Measurements from ENCODE around the gene EAF2.

EAF2 gene

DNA sequence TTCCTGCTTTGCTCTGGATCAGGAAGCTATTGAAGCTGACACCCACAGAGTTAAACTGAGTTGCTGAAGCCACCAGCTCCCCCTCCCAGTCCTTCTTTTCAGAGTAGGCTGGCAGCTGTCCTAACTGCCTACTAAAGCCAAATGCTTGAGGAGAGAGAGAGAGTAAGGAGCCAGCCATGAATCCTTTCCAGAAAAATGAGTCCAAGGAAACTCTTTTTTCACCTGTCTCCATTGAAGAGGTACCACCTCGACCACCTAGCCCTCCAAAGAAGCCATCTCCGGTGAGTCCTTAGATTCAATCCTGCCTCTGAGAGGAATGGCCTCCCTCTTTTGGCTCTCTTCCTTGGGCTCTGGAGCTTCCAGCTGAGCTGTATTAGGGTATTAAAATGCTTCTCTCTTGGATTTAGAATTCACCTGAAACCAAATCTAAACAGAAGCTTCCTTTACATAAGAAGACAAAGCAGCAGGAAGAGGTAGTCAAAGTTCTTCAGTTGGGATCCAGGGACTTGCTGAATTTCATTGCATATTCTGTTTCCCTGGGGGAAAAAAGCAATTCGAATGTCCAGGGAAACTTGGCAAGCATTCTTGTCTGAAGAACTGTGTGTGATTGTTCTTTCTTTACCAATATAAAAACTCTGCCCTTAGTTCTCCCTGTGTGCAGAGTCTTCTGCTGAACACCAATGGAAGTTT lies 59.4 kb downstream of the EAF2 start, which contains the start of gene SLC15A2:
TSS of gene SLC15A2 (plus strand) at position 101 of the 690 bp plus-strand sequence. CDS start at position 177, 76 bp downstream.
- no peak within 1 kb of the TSS for H3K27ac Mint-ChIP-seq

DNA sequence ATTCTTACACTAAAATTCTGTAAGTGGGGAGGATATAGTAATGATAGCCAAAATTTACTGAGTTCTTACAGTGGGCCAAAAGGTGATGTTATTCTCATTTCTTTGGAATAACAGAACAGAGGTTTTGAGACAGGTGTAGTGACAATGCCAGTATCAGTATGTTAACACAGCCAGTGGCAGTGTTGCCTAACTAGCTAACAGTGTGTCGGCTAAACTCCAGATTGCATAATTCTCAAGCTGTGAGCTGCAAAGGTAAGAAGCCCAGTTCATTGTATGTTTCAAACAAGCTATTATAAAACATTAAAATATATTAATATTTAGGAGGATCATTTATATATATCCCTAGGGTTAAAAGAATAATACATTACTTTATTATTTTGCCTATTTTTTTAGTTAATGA lies 60.1 kb downstream of the EAF2 start:
- no peaks in the 10 kb centered on the region for H3K27me3 Mint-ChIP-seq
- no peaks in the 10 kb centered on the region for H3K4me1 Mint-ChIP-seq (ENCODE audit: low read depth)
- H3K4me3 Mint-ChIP-seq = no peak overlapping the region

More for the DNA sequence above, 59.4 kb downstream of the EAF2 start, which contains the start of gene SLC15A2:
- Mint-ChIP-seq H3K4me3 (no peak within 1 kb of the TSS), H3K27me3 (no peaks in the 10 kb centered on the region), H3K9me3 (no peaks in the 10 kb centered on the region), H3K36me3 (ENCODE audit: low read depth) (peaks cover 2% of the 10 kb centered on the region), H3K4me1 (ENCODE audit: low read depth) (no peaks in the 10 kb centered on the region)
- no peak for DNase-seq

DNA sequence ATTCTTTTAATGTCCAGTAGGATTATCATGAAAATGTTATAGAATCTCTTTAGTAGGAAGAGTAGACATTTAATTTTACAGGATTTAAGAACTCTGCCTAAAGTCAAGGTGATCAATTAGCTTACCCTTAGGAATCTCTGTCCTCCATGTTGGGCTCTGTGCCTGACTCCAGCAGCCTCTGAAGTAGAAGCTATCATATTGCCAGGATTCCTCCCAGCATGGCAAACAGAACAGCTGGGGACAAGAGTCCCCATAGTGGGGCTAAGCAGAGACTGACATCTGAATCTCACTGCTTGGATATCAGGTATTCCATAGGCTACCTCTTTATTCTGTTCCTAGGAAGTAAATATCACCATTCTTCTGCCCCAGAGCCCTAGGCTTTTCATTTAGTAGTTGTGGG lies 60.7 kb downstream of the EAF2 start:
- H3K27ac Mint-ChIP-seq = no peak overlapping the region
- H3K36me3 Mint-ChIP-seq (ENCODE audit: low read depth) = peaks cover 2% of the 10 kb centered on the region
- H3K9me3 Mint-ChIP-seq = no peaks in the 10 kb centered on the region

More for the DNA sequence above, 60.1 kb downstream of the EAF2 start:
- H3K9me3 Mint-ChIP-seq = no peaks in the 10 kb centered on the region
- DNase-seq = no peak
- H3K36me3 Mint-ChIP-seq (ENCODE audit: low read depth) = peaks cover 2% of the 10 kb centered on the region
- no peak overlapping the region for H3K27ac Mint-ChIP-seq

DNA sequence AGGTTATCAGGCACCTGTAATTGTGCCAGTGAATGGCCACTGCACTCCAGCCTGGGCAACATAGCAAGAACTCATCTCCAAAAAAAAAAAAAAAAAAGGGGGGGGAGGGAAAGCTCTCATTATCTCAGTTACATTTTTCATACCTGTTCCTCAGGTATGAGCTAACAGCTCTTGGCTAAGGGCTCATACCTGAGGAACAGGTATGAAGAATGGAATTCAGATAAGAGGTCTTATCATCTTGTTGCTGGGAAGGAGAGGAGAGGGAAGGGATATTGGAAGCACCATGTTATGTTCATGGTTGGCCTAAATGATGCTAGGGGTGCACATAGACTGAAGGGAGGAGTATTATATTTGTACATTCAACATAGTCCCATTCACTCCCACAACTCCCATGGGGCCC lies 61.8 kb downstream of the EAF2 start:
- Mint-ChIP-seq H3K4me3 (no peak overlapping the region), H3K4me1 (ENCODE audit: low read depth) (no peaks in the 10 kb centered on the region), H3K27me3 (no peaks in the 10 kb centered on the region), H3K27ac (no peak overlapping the region), H3K9me3 (no peaks in the 10 kb centered on the region), H3K36me3 (ENCODE audit: low read depth) (peaks cover 2% of the 10 kb centered on the region)
- DNase-seq = no peak

More for the DNA sequence above, 60.7 kb downstream of the EAF2 start:
- Mint-ChIP-seq H3K4me1 (ENCODE audit: low read depth) (no peaks in the 10 kb centered on the region), H3K4me3 (no peak overlapping the region), H3K27me3 (no peaks in the 10 kb centered on the region)
- DNase-seq = no peak

DNA sequence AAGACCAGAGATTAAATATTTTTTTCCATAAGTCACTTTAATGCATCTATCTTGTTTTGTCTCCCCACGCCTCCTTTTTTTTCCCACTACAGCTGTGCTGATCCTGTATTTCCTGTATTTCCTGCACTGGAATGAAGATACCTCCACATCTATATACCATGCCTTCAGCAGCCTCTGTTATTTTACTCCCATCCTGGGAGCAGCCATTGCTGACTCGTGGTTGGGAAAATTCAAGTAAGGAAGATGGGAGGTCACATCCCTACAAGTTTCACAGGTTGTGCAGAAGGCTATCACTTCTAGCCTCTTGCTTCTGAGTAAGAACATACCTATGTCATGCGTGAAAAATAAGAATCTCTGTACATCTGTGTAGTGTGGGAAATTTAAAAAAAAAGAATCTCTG lies 62.3 kb downstream of the EAF2 start:
- H3K9me3 Mint-ChIP-seq = no peaks in the 10 kb centered on the region
- H3K4me3 Mint-ChIP-seq = no peak overlapping the region
- peaks cover 2% of the 10 kb centered on the region for H3K36me3 Mint-ChIP-seq (ENCODE audit: low read depth)
- DNase-seq = no peak
- H3K27me3 Mint-ChIP-seq = no peaks in the 10 kb centered on the region
- H3K4me1 Mint-ChIP-seq (ENCODE audit: low read depth) = no peaks in the 10 kb centered on the region
- no peak overlapping the region for H3K27ac Mint-ChIP-seq

DNA sequence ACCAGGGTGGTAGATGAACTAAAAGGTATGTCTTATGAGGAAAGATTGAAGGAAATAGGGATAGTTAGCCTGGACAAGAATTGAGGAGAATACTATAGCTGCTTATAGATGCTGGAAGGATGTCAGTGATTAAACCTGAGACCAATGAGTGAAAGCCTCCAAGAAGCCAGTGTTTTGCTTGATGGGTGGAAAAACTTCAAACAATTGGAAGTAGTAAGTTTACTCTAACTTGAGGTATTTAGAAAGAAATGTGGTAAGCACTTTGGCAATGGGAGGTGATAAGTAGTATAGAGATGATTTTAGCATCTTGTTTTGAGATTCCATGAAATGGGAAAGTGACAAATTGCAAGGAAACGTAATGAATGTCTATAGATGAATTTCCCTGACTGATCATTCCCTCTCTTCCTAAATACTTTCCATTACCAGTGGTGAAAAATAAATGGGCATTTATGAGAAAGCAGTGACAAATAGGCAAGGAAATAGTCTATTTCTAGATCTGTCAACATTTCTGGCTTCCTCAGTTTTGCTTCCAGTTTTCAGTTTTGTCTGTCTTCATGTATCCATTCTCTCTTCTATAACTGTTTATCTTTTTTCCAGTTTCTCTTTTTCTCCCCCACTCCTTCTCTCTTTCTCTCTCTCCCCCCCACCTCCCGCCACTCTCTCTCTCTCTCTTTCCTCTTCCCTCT lies 78.4 kb downstream of the EAF2 start:
- peak overlapping the region; percentile 19 for H3K27ac Mint-ChIP-seq
- DNase-seq = no peak
- peaks cover 10% of the 10 kb centered on the region for H3K36me3 Mint-ChIP-seq (ENCODE audit: low read depth)
- H3K4me3 Mint-ChIP-seq = no peak overlapping the region
- peaks cover 10% of the 10 kb centered on the region for H3K4me1 Mint-ChIP-seq (ENCODE audit: low read depth)
- no peaks in the 10 kb centered on the region for H3K27me3 Mint-ChIP-seq
- H3K9me3 Mint-ChIP-seq = peaks cover under 1% of the 10 kb centered on the region

DNA sequence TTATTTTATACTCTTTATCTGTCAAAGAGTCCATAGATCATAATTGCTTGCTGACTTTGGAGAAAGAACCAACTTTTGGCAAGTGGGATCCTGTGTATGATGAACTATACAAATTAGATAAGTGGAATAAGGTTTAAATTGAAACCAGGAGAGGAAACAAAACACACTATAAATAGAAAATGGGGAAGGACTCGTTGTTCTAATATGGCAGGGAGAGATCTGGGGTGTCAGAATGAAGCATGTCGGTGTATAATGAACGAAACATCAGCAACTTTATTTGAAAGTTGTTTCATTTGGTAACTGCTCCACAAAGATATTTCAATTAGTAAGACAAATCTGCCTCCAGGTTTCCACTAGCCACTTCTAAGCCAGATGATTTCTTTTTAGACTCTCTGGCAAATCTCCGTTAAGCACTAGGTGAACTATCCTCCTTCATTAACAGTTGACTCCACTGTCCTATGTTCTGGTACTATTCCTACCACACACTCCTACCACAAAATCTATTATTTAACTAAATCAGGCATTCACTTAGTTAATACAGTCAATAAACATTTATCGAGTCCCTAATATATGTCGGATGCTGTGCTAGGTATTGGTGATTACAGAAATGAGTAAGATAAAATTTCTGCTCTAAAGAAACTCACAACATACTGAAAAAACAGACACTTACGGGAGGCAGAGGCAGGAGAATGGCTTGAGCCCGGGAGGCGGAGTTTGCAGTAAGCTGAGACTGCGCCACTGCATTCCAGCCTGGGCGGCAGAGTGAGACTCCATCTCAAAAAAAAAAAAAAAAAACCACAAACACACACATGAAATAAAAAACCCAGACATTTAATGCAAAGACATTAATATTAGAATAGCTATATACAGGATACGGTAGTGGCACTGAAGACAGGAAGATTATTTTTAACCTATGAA lies 79.3 kb downstream of the EAF2 start:
- no peaks in the 10 kb centered on the region for H3K27me3 Mint-ChIP-seq
- no peak for DNase-seq
- H3K9me3 Mint-ChIP-seq = no peaks in the 10 kb centered on the region
- H3K36me3 Mint-ChIP-seq (ENCODE audit: low read depth) = peaks cover 4% of the 10 kb centered on the region
- no peak overlapping the region for H3K27ac Mint-ChIP-seq
- peaks cover 10% of the 10 kb centered on the region for H3K4me1 Mint-ChIP-seq (ENCODE audit: low read depth)
- no peak overlapping the region for H3K4me3 Mint-ChIP-seq

DNA sequence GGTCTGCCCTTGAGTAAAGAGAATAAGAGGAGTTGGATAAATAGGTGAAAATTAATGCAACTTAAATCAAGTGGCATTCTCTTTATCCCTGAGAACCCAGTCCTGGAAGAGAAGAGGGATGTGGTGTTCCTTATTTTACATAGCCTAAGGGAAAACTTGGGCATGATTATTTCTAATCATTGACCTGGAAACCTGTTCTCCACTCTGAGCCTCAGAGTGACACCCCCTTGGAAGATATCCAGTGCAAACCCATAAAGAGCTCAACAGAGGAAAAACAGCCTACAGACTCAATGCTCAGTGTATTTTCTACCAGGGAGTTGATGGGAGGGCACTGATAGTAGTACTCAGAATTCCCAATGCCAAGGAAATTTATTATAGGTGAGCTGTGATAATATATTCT lies 81.2 kb downstream of the EAF2 start:
- Mint-ChIP-seq H3K4me1 (ENCODE audit: low read depth) (peaks cover 10% of the 10 kb centered on the region), H3K4me3 (no peak overlapping the region), H3K27me3 (no peaks in the 10 kb centered on the region), H3K27ac (no peak overlapping the region), H3K9me3 (no peaks in the 10 kb centered on the region), H3K36me3 (ENCODE audit: low read depth) (peaks cover 2% of the 10 kb centered on the region)
- no peak for DNase-seq

DNA sequence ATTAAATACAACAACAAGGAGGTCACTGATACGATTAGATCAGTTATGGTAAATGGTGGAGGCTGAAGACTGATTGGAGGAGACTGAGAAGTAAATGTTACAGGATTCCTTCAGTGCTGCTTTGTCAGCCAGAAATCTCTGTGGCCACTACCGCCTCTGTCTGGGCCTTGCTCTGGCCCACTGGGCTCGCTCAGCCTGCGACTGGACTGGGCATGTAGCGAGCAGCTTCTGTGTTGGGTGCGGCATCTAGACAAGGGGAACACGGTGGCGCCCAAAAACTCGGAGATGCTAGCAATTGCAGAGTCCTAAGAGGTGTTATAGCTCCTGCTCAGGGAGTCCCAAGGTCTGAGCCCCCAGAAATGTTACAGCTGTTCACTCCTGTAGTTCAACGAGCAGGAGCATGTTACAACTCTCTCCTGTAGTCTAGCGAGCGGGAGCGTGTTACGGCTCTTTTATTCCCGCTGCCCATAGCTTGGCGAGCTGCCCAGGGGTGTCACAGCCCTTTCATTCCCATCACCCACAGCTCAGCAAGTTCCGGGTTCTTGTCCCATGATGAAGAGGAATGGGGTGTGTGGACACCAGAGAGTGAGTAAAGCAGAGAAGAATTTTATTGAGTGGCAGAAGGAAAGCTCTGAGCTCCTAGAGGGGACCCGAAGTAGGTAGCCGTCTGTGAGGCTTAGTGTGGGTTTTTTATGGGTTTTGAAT lies 83.9 kb downstream of the EAF2 start:
- H3K36me3 Mint-ChIP-seq (ENCODE audit: low read depth) = no peaks in the 10 kb centered on the region
- DNase-seq = no peak
- H3K27ac Mint-ChIP-seq = no peak overlapping the region
- no peaks in the 10 kb centered on the region for H3K9me3 Mint-ChIP-seq
- no peak overlapping the region for H3K4me3 Mint-ChIP-seq
- peaks cover under 1% of the 10 kb centered on the region for H3K4me1 Mint-ChIP-seq (ENCODE audit: low read depth)
- no peaks in the 10 kb centered on the region for H3K27me3 Mint-ChIP-seq

DNA sequence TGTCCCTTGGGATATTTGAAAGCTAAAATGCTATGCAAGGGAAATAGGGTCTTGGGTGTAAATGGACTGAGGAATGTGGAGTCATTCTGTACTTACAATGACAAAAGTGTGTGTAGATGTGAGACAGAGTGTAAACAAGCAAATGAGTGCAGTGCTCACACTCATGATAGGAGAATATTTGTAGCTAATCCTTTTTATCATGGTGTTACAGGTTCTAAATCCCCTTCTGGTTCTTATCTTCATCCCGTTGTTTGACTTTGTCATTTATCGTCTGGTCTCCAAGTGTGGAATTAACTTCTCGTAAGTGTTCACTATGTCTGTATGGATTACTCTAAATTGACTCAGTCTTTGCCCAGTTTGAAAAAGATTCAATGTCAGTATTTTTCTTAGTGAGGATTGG lies 89.7 kb downstream of the EAF2 start:
- H3K4me3 Mint-ChIP-seq = no peak overlapping the region
- no peaks in the 10 kb centered on the region for H3K27me3 Mint-ChIP-seq
- H3K4me1 Mint-ChIP-seq (ENCODE audit: low read depth) = no peaks in the 10 kb centered on the region
- peaks cover 5% of the 10 kb centered on the region for H3K36me3 Mint-ChIP-seq (ENCODE audit: low read depth)
- H3K27ac Mint-ChIP-seq = no peak overlapping the region
- no peaks in the 10 kb centered on the region for H3K9me3 Mint-ChIP-seq
- DNase-seq = no peak

DNA sequence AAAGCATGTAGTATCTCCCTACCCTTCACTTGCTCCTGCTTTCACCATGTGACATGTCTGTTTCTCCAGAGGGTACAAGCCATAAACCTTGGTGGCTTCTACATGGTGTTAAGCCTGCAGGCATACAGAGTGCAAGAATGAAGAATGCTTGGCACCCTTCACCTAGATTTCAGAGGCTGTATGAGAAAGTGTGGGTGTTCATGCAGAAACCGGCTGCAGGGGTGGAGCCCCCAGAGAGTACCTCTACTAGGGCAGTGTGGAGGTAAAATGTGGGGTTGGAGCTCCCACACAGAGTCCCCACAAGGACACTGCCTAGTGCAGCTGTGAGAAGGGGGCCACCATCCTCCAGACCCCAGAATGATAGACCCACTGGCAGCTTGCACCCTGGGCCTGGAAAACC lies 91.4 kb downstream of the EAF2 start:
- Mint-ChIP-seq H3K4me1 (ENCODE audit: low read depth) (no peaks in the 10 kb centered on the region), H3K27me3 (no peaks in the 10 kb centered on the region), H3K9me3 (no peaks in the 10 kb centered on the region), H3K4me3 (no peak overlapping the region), H3K27ac (no peak overlapping the region), H3K36me3 (ENCODE audit: low read depth) (peaks cover 6% of the 10 kb centered on the region)
- no peak for DNase-seq

All from activated T-cell treated with anti-CD3 and anti-CD28 coated beads, Interleukin-2, amount 50 U/mL, for 24 hours (primary cell).